ENCODE results near the gene IL18R1.

IL18R1 gene

GRCh38 chr2:102392942-102393341 lies 37.3 kb downstream of the IL18R1 start:
- Histone ChIP-seq H3K36me3 (ENCODE audit: control insufficient read depth, insufficient read depth, low read length) (no peaks in the 10 kb centered on the region), H3K79me2 (ENCODE audit: control insufficient read depth, insufficient read depth, low read length) (no peaks in the 10 kb centered on the region), H3K79me1 (ENCODE audit: low read length) (no peaks in the 10 kb centered on the region), H2BK120ac (ENCODE audit: low read depth, low read length) (no peak overlapping the region), H3K18ac (ENCODE audit: low read length) (no peak overlapping the region), H3K4me3 (ENCODE audit: low read length) (no peak overlapping the region), H2BK15ac (replicated peaks; ENCODE audit: low read depth) (no peak overlapping the region), H4K5ac (ENCODE audit: low read length) (no peak overlapping the region), H2AK5ac (ENCODE audit: low read length) (no peak overlapping the region), H3K56ac (ENCODE audit: low read length) (no peak overlapping the region), H3K4ac (ENCODE audit: low read depth, low read length) (no peak overlapping the region), H2BK5ac (ENCODE audit: low read length) (no peak overlapping the region), H3K9ac (ENCODE audit: low read length) (no peak overlapping the region), H3K23ac (ENCODE audit: low read length) (no peak overlapping the region), H3K27ac (ENCODE audit: low read depth, low read length) (no peak overlapping the region), H4K8ac (ENCODE audit: low read depth, low read length) (no peak overlapping the region), H3K4me2 (ENCODE audit: low read length) (no peak overlapping the region), H3K27me3 (ENCODE audit: insufficient read depth, low read length, poor library complexity) (no peaks in the 10 kb centered on the region), H3K4me1 (ENCODE audit: control insufficient read depth, low read depth, low read length) (no peaks in the 10 kb centered on the region)
- WGBS (ENCODE audit: extremely low coverage, insufficient coverage, low lambda C conversion rate) = no CpG with 5 or more reads among the region's 1 CpG
- DNase-seq = no peak

GRCh38 chr2:102396012-102396411 lies 40.4 kb downstream of the IL18R1 start:
- H2BK15ac ChIP-seq (replicated peaks; ENCODE audit: low read depth) = no peak overlapping the region
- no peaks in the 10 kb centered on the region for H3K79me2 ChIP-seq (ENCODE audit: control insufficient read depth, insufficient read depth, low read length)
- no peak overlapping the region for H2AK5ac ChIP-seq (ENCODE audit: low read length)
- H3K36me3 ChIP-seq (ENCODE audit: control insufficient read depth, insufficient read depth, low read length) = no peaks in the 10 kb centered on the region
- H3K27ac ChIP-seq (ENCODE audit: low read depth, low read length) = no peak overlapping the region
- H3K27me3 ChIP-seq (ENCODE audit: insufficient read depth, low read length, poor library complexity) = no peaks in the 10 kb centered on the region
- no peak overlapping the region for H2BK120ac ChIP-seq (ENCODE audit: low read depth, low read length)
- no peak overlapping the region for H3K4ac ChIP-seq (ENCODE audit: low read depth, low read length)
- H3K9ac ChIP-seq (ENCODE audit: low read length) = no peak overlapping the region
- no peak overlapping the region for H4K8ac ChIP-seq (ENCODE audit: low read depth, low read length)
- H3K4me2 ChIP-seq (ENCODE audit: low read length) = no peak overlapping the region
- WGBS (ENCODE audit: extremely low coverage, insufficient coverage, low lambda C conversion rate) = 100% methylated on average over 1 of the region's 2 CpGs
- no peak overlapping the region for H3K23ac ChIP-seq (ENCODE audit: low read length)
- no peak for DNase-seq
- H3K4me1 ChIP-seq (ENCODE audit: control insufficient read depth, low read depth, low read length) = no peaks in the 10 kb centered on the region
- no peak overlapping the region for H3K56ac ChIP-seq (ENCODE audit: low read length)
- no peak overlapping the region for H3K18ac ChIP-seq (ENCODE audit: low read length)
- H4K5ac ChIP-seq (ENCODE audit: low read length) = no peak overlapping the region
- no peaks in the 10 kb centered on the region for H3K79me1 ChIP-seq (ENCODE audit: low read length)
- H3K4me3 ChIP-seq (ENCODE audit: low read length) = no peak overlapping the region
- H2BK5ac ChIP-seq (ENCODE audit: low read length) = no peak overlapping the region

- Histone ChIP-seq H2AK5ac (ENCODE audit: low read length) (no peak overlapping the region), H3K4me2 (ENCODE audit: low read length) (no peak overlapping the region), H4K5ac (ENCODE audit: low read length) (no peak overlapping the region), H3K27me3 (ENCODE audit: insufficient read depth, low read length, poor library complexity) (no peaks in the 10 kb centered on the region), H3K27ac (ENCODE audit: low read depth, low read length) (no peak overlapping the region), H3K4me1 (ENCODE audit: control insufficient read depth, low read depth, low read length) (no peaks in the 10 kb centered on the region), H3K4ac (ENCODE audit: low read depth, low read length) (no peak overlapping the region), H4K8ac (ENCODE audit: low read depth, low read length) (no peak overlapping the region), H2BK120ac (ENCODE audit: low read depth, low read length) (no peak overlapping the region), H2BK15ac (replicated peaks; ENCODE audit: low read depth) (no peak overlapping the region), H3K18ac (ENCODE audit: low read length) (no peak overlapping the region), H3K79me1 (ENCODE audit: low read length) (no peaks in the 10 kb centered on the region), H3K9ac (ENCODE audit: low read length) (no peak overlapping the region), H3K79me2 (ENCODE audit: control insufficient read depth, insufficient read depth, low read length) (no peaks in the 10 kb centered on the region), H3K56ac (ENCODE audit: low read length) (no peak overlapping the region), H2BK5ac (ENCODE audit: low read length) (no peak overlapping the region), H3K36me3 (ENCODE audit: control insufficient read depth, insufficient read depth, low read length) (no peaks in the 10 kb centered on the region), H3K4me3 (ENCODE audit: low read length) (no peak overlapping the region), H3K23ac (ENCODE audit: low read length) (no peak overlapping the region)
- no peak for DNase-seq
- no CpG with 5 or more reads among the region's 6 CpGs for WGBS (ENCODE audit: extremely low coverage, insufficient coverage, low lambda C conversion rate)
Measured at GRCh38 chr2:102397209-102397608, 41.6 kb downstream of the IL18R1 start.

- Histone ChIP-seq H3K36me3 (ENCODE audit: control insufficient read depth, insufficient read depth, low read length) (no peaks in the 10 kb centered on the region), H2AK5ac (ENCODE audit: low read length) (no peak overlapping the region), H3K27ac (ENCODE audit: low read depth, low read length) (no peak overlapping the region), H4K5ac (ENCODE audit: low read length) (no peak overlapping the region), H3K18ac (ENCODE audit: low read length) (no peak overlapping the region), H4K8ac (ENCODE audit: low read depth, low read length) (no peak overlapping the region), H2BK15ac (replicated peaks; ENCODE audit: low read depth) (no peak overlapping the region), H3K4me3 (ENCODE audit: low read length) (no peak overlapping the region), H3K4me2 (ENCODE audit: low read length) (no peak overlapping the region), H3K23ac (ENCODE audit: low read length) (no peak overlapping the region), H2BK120ac (ENCODE audit: low read depth, low read length) (no peak overlapping the region), H3K79me1 (ENCODE audit: low read length) (no peaks in the 10 kb centered on the region), H3K56ac (ENCODE audit: low read length) (no peak overlapping the region), H3K79me2 (ENCODE audit: control insufficient read depth, insufficient read depth, low read length) (no peaks in the 10 kb centered on the region), H3K4ac (ENCODE audit: low read depth, low read length) (no peak overlapping the region), H3K27me3 (ENCODE audit: insufficient read depth, low read length, poor library complexity) (no peaks in the 10 kb centered on the region), H3K4me1 (ENCODE audit: control insufficient read depth, low read depth, low read length) (no peaks in the 10 kb centered on the region), H2BK5ac (ENCODE audit: low read length) (no peak overlapping the region), H3K9ac (ENCODE audit: low read length) (no peak overlapping the region)
- no peak for DNase-seq
- no CpG with 5 or more reads among the region's 7 CpGs for WGBS (ENCODE audit: extremely low coverage, insufficient coverage, low lambda C conversion rate)
Measured at GRCh38 chr2:102399499-102400141, 44.0 kb downstream of the IL18R1 start.

GRCh38 chr2:102401456-102401855 lies 45.9 kb downstream of the IL18R1 start:
- no peak overlapping the region for H4K5ac ChIP-seq (ENCODE audit: low read length)
- H4K8ac ChIP-seq (ENCODE audit: low read depth, low read length) = no peak overlapping the region
- H3K27me3 ChIP-seq (ENCODE audit: insufficient read depth, low read length, poor library complexity) = no peaks in the 10 kb centered on the region
- H3K79me1 ChIP-seq (ENCODE audit: low read length) = no peaks in the 10 kb centered on the region
- H3K4me2 ChIP-seq (ENCODE audit: low read length) = no peak overlapping the region
- no peaks in the 10 kb centered on the region for H3K36me3 ChIP-seq (ENCODE audit: control insufficient read depth, insufficient read depth, low read length)
- H2BK15ac ChIP-seq (replicated peaks; ENCODE audit: low read depth) = no peak overlapping the region
- no peak overlapping the region for H3K23ac ChIP-seq (ENCODE audit: low read length)
- no peak overlapping the region for H2AK5ac ChIP-seq (ENCODE audit: low read length)
- H3K4ac ChIP-seq (ENCODE audit: low read depth, low read length) = no peak overlapping the region
- H3K9ac ChIP-seq (ENCODE audit: low read length) = no peak overlapping the region
- H3K56ac ChIP-seq (ENCODE audit: low read length) = no peak overlapping the region
- H2BK120ac ChIP-seq (ENCODE audit: low read depth, low read length) = no peak overlapping the region
- no peak overlapping the region for H2BK5ac ChIP-seq (ENCODE audit: low read length)
- no peak overlapping the region for H3K18ac ChIP-seq (ENCODE audit: low read length)
- H3K27ac ChIP-seq (ENCODE audit: low read depth, low read length) = no peak overlapping the region
- DNase-seq = no peak
- H3K79me2 ChIP-seq (ENCODE audit: control insufficient read depth, insufficient read depth, low read length) = no peaks in the 10 kb centered on the region
- no peak overlapping the region for H3K4me3 ChIP-seq (ENCODE audit: low read length)
- H3K4me1 ChIP-seq (ENCODE audit: control insufficient read depth, low read depth, low read length) = no peaks in the 10 kb centered on the region

GRCh38 chr2:102401865-102402264 lies 46.3 kb downstream of the IL18R1 start:
- 100% methylated on average over 2 of the region's 2 CpGs for WGBS (ENCODE audit: extremely low coverage, insufficient coverage, low lambda C conversion rate)
- no peak overlapping the region for H3K27ac ChIP-seq (ENCODE audit: low read depth, low read length)

More at GRCh38 chr2:102401865-102402264, 46.3 kb downstream of the IL18R1 start:
- Histone ChIP-seq H2BK15ac (replicated peaks; ENCODE audit: low read depth) (no peak overlapping the region), H2BK5ac (ENCODE audit: low read length) (no peak overlapping the region), H3K23ac (ENCODE audit: low read length) (no peak overlapping the region), H3K4me2 (ENCODE audit: low read length) (no peak overlapping the region), H3K9ac (ENCODE audit: low read length) (no peak overlapping the region), H3K27me3 (ENCODE audit: insufficient read depth, low read length, poor library complexity) (no peaks in the 10 kb centered on the region), H3K56ac (ENCODE audit: low read length) (no peak overlapping the region), H3K4me1 (ENCODE audit: control insufficient read depth, low read depth, low read length) (no peaks in the 10 kb centered on the region), H4K8ac (ENCODE audit: low read depth, low read length) (no peak overlapping the region), H4K5ac (ENCODE audit: low read length) (no peak overlapping the region), H3K18ac (ENCODE audit: low read length) (no peak overlapping the region), H2BK120ac (ENCODE audit: low read depth, low read length) (no peak overlapping the region), H2AK5ac (ENCODE audit: low read length) (no peak overlapping the region), H3K4ac (ENCODE audit: low read depth, low read length) (no peak overlapping the region), H3K36me3 (ENCODE audit: control insufficient read depth, insufficient read depth, low read length) (no peaks in the 10 kb centered on the region), H3K4me3 (ENCODE audit: low read length) (no peak overlapping the region), H3K79me1 (ENCODE audit: low read length) (no peaks in the 10 kb centered on the region), H3K79me2 (ENCODE audit: control insufficient read depth, insufficient read depth, low read length) (no peaks in the 10 kb centered on the region)
- DNase-seq = no peak

Data from mesendoderm (in vitro differentiated cells).